ENCODE measurements around the gene SLC16A3.

Gene SLC16A3

DNA sequence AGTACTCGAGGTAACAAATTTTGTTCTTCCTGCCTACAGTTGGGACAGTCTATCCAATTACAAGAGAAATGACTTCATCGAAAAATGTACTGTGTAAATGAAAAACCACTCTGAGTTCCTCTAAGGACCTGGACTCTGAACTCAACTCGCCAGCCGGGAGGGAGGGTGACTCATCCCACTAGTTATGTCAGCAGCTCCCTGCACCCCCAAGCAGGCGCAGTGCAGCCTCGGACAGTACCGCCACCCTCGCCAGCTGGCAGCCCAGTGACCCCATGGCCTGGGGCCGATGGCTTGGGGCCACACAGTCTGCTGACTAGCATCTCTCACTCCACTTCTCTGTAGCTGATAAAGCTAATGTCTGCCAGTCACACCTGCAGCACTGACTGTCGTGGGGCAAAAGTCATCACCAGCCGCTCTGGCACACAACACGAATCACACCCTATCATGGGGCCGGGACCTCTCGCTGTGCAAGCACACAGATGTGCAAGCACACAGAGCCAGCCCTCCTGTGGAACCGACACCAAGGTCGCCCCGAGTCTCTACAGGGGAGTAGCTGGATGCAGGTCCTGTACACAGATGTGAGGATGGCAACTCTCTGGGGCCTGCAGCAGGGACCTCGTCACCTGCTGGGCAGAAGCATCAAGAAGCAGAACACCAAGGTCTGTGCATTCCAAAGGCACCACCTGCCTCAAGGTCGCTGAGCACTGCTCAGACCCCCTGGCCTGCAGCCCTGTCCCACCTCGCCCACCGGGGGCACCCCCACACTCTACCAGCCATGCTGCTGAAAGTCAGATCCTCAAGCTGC is 38.9 kb downstream of the SLC16A3 start:
- DNase-seq (ENCODE audit: low read depth in 2 of 2): no peak

GRCh38 chr17:82269138-82269881 is 40.5 kb downstream of the SLC16A3 start:
- no peak for DNase-seq (ENCODE audit: low read depth in 2 of 2)

DNA sequence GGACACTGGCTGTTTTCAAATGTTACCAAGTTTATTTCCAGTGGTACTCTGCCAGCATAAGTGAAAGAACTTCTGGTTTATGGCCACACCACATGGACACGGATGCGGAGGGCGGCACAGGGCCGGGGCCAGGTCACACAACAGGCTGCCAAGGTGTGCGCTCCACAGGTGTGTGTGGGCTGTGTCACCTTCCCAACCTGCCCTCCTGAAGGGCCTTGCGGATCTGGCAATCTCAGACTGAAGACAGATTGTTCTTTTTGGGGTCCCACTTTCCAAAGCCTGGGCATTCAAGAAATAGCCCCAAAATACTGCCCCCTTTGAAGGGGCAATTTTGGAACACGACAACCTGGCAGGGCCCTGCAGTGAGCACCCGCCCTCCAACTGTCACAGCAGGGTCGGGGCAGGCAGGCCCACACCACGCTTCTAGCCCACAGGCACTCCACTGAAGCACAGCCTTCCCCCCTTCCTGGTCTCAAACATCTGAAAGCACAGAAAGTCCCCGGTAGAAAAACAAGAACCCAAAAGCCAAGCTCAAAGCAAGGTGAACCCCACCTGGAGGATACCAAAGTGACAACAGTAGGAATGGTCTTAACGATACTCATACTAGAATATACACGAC is 41.1 kb downstream of the SLC16A3 start:
- DNase-seq (ENCODE audit: low read depth in 2 of 2): no peak

DNA sequence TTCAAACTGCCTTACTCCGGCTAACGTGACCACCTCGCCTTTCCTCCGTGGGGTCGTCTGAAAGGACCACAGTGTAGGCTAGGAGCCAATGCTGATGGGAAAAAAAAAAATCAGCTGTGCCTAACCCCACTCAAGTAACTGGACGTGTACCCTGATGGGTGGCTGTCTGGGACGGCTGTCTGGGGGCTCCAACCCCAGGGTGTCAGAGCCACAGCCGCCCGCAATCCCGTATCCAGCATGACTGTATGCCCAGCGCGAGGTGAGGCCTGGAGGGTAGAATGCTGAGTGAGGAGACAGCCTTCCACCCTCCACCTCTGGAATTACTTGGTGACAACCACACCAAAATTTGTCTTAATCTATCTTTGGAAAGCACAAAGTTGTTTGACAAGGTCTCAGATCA is 41.8 kb downstream of the SLC16A3 start:
- DNase-seq (ENCODE audit: low read depth in 2 of 2): no peak

- no peak for DNase-seq (ENCODE audit: low read depth in 2 of 2)
These were observed 42.6 kb downstream of the SLC16A3 start for GRCh38 chr17:82271401-82271800.

DNA sequence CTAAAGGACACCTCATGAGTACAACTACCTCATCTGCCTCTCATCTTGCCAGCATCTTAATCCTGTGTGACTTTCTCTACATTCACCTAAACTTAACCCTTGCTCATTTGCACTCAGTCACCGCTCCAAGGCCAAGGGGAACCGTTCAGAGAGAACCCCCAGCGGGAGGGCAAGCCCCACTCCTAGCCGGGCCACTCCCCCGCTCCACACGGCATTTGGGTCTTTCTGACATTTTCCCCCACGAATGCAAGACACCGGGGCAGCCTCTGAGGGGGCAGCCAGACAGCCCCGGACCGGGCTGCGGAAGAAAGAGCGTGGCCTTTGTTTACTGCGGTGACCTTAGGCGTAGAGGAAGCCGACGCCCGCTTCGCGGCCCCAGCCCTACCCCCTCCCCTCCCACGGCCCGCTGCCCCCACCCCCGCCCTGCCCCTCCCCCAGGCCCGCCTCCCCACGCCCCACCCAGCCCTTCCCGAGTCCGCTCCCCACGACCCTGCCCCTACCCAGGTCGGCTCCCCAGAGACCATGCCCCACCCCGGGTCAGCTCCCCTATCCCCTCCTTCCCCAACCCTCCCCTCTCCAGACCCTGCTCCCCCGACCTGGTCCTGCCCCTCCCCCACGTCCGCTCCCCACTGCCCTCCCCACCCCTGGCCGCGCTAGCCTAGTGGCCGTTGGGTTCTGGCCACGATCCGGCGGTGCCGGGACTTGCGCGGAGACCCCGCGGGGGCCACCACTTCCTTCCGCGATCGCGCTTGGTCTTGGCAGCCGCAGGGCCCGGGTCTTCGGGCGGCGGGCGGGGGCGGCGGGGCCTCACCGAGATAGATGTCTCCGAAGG is 43.9 kb downstream of the SLC16A3 start:
- peak in 1 of 2 donors; percentile 12 for DNase-seq (ENCODE audit: low read depth in 2 of 2)

DNA sequence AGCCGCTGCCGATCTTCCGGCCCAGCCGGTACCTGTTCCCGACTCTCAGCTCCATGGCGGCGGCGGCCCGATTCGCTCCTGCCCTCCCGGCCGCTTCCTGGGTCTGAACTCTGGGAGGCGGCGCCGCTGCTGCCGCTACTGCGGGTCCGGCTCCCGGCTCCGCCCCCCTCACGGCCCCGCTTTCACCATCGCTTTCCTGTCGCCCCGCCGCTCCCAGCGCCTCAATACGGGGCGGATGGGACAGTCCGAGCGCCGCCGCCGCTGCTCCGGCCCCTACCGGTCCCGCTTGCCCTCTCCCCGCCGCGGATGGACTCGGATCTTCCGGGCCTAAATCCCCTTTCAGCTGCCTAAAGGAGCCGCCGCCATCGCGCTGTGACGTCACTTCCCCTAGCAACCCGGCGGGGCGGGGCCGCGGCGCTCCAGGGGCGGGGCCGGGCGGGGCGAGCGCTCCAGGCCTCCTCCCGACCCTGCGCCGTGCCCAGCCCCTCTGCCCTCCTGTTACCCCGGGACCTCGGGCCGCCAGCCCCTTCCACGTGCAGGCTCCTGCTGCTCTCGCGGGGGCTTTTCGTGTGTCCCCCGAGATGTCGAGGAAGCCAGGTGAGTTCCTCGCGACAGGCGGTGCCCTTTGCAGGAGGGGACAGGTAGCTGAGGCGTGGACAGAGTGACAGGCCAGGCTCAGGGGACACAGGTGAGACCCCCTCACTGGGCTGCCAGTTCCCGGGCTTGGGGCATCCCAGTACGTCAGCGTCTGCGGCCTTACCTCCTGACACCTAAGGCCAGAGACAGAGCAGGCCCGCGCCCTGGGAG is 44.7 kb downstream of the SLC16A3 start, which contains the start of gene CSNK1D:
Gene CSNK1D (minus strand): TSS at position 374 of the 807 bp plus-strand sequence. CDS start 319 bp downstream, at position 55.
- peak; percentile 85 to 91 for DNase-seq (ENCODE audit: low read depth in 2 of 2)

- DNase-seq (ENCODE audit: low read depth in 2 of 2): no peak
These were observed 45.5 kb downstream of the SLC16A3 start for GRCh38 chr17:82274134-82275020.

DNA sequence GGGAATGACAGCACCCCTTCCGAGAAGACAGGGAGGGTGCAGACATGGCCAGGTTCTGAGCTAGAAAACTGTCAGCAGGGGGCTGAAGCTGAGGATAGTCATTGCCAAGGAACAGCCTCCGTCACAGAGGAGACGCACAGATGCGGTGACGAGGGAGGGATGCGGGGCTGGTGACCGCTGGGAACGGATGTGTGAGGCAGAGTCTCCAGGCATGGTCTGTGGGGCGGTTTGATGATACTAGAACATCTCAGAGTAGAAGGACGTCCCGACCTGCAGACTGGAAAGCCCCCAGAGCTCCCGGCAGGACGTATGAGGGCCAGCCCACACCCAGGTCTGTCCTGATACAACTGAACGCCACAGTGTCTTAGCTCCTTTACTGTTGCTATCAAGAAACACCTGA is 46.5 kb downstream of the SLC16A3 start:
- DNase-seq (ENCODE audit: low read depth in 2 of 2): no peak

DNA sequence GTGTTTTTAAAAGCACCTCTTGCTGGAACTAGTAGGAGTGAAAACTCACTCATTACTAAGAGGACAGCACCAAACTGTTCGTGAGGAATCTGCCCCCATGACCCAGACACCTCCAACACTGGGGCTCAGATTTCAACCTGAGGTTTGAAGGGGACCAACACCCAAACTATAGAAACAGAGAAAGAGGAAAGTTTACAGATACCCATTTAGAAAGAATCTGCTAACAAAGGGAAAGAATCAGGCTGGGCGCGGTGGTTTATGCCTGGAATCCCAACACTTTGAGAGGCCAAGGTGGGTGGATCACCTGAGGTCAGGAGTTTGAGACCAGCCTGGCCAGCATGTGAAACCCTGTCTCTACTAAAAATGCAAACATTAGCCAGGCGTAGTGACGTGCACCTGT is 48.1 kb downstream of the SLC16A3 start:
- DNase-seq (ENCODE audit: low read depth in 2 of 2): no peak

GRCh38 chr17:82277851-82278250 is 49.0 kb downstream of the SLC16A3 start:
- DNase-seq (ENCODE audit: low read depth in 2 of 2): no peak

- no peak for DNase-seq (ENCODE audit: low read depth in 2 of 2)
These were observed 49.5 kb downstream of the SLC16A3 start for GRCh38 chr17:82278308-82278707.

- DNase-seq (ENCODE audit: low read depth in 2 of 2): no peak
These were observed 50.0 kb downstream of the SLC16A3 start for GRCh38 chr17:82278786-82279391.

DNA sequence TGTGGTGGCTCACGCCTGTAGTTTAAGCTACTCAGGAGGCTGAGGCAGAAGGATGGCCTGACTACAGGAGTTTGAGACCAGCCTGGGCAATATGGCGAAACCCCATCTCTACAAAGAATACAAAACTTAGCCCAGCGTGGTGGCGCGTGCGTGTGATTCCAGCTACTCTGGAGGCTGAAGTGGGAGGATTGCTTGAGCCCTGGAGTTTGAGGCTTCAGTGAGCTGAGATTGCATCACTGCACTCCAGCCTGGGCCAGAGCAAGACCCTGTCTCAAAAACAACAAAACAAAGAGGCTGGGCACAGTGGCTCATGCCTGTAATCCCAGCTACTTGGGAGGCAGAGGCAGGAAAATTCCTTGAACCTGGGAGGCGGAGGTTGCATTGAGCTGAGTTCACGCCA is 51.7 kb downstream of the SLC16A3 start:
- DNase-seq (ENCODE audit: low read depth in 2 of 2): no peak

DNA sequence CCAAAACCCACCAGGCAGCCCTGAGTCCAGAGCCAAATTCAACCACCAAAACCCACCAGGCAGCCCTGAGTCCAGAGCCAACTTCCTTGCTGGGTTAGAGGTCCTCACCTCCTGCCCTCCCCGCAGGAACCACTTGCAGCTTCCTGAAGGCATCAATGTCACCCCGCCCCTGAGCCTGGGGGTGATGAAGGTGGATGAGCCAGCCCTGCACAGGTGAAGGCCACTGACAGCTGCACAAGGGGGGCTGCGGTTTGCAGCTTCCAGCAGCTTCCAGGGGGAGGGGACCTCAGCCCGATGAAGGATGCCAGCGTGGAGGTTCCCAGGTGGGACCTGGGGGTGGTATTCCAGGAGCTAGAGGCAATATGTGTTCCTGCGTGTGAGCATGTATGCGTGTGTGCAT is 52.2 kb downstream of the SLC16A3 start:
- no peak for DNase-seq (ENCODE audit: low read depth in 2 of 2)

- no peak for DNase-seq (ENCODE audit: low read depth in 2 of 2)
These were observed 52.8 kb downstream of the SLC16A3 start for GRCh38 chr17:82281502-82282238.

DNA sequence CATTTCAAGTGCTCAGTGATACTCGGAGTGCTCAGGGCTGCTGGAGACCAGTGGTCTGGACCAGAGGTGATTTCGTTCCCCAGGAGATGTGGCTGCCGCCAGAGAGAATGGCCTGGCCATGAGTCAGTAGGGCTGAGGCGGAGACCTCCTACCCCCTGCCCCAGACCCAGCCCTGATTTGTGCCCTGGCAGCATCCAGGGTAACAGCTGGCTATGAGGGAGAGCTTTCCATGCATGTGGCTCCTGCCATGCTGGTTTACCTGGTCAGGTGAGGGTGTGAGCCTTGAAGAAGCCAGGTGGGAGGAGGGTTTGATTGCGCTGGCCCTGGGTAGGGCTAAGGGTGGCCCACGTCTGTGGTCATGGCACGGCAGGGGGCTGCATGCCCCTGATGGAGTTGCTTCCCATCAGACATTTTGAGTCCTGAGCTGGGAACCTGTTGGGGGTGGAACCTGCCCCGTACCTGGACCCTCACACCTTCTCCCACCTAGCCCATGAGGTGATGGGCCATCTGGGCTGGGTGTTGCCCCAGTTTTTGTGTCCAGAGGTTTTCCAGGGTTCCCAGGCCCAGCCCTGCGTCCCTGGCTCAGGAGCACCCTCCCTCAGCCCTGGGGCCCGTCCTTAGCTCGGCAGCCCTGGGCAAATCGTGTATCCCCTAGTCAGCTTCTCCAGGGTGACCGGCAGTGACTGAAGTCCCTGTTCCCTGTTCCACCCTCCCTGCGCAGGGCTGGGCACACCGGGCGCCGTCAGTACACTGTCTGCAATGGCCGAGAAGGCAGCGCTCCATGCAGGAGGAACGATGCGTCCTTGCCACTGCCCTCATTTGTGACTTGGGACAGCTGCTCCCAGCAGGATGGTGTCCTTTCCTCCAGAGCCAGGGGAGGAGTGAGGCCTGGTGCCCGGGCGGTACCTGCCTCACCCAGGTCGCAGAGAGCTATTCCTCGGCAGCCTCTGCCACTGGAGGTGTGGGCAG is 53.7 kb downstream of the SLC16A3 start:
- no peak for DNase-seq (ENCODE audit: low read depth in 2 of 2)

All from stimulated activated CD4-positive, alpha-beta T cell treated with anti-CD3 and anti-CD28 coated beads, Interleukin-1b, Interleukin-23, amount 100 ng/mL, for 1 hour (primary cell).